GM18526 (cell line): Measurements from ENCODE around the gene TJP1.

Experiments
- POLR2A ChIP-seq: IDR thresholded peaks from 3 replicates; pipeline ENCODE4 v1.6.1; 2011; ENCODE audit not compliant: insufficient read length; ENCODE audit errors: extremely low read depth

The TJP1 gene

GRCh38 chr15:29820394-29821154 lies 1.7 kb downstream of the TJP1 start:
- TF ChIP-seq POLR2A: no peak

DNA sequence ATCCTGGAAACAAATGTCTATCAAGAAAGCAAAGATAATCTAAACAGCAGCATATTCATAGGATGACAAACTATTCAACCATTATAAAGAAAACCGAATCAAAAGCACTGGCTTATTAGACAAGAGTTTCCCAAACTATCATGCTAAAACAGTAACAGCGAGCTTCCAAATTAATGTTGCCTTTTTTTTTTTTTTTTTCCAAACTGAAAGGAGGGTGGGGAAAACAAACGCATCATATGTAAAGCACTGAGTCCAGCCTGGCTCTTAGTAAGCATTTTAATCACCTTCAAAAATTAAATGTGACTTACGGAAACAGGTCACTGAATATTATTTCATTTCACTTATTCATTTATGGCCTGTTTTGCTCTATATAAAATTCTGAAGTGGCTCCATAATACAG lies 2.3 kb downstream of the TJP1 start:
- TF ChIP-seq POLR2A: no peak

DNA sequence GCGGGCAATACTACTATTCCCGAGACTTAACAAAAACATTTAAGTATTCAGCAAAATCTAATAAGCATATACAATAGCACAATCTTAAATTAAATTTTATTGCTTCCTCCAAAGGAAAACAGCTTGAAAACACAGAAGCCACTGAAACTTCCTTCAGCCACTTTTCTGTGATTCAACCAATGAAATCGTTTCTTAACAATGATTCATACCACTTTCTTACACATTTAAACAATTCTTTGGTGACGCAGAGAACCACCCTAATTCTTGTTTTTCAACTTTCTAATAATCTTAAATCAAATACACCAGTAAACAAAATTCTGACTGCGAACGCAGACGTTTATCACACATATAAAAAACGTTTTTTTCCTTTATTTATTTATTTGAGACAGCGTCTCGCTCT lies 4.1 kb downstream of the TJP1 start:
- no peak for TF ChIP-seq POLR2A

- no peak for TF ChIP-seq POLR2A
Measured at GRCh38 chr15:29815000-29815710, 7.1 kb downstream of the TJP1 start.

DNA sequence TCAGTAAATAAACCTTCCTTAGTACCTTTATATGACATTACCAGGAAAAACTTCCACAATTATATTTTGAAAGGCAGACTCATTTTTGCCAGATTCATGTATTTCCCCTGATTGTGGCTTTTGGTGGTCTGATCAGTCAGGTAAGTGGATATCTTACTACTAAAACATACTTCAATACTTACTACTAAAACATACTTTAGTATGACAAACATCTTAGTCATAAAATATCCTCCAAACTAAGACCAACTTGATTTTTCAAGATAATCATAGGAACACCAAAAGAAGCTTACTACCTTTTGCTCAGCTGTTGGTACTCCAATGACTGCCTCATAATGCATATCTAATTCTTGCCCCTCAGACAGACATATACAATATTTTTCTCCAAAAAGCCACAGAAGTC lies 9.3 kb downstream of the TJP1 start:
- TF ChIP-seq POLR2A: no peak

- no peak for TF ChIP-seq POLR2A
Measured at GRCh38 chr15:29812384-29812694, 9.9 kb downstream of the TJP1 start.

GRCh38 chr15:29811691-29812383 lies 10.4 kb downstream of the TJP1 start:
- no peak for TF ChIP-seq POLR2A

DNA sequence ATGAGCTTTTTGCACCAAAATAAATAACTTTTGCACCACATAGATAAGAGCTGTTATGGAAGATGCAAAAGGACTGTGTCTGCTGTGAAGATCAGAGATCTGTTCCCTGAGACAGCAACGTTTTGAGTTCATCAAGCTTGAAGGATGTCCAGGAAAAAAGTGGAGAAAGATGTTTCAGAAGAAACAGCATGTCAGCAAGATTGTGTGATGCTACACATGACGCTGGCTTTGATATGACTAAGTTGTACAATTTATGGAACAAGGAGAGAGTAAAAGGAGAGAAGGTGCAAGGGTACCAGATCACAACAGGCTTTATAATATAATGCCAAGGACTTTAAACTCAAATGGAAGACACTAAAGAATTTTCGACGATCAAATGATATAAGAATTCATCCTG lies 16.6 kb downstream of the TJP1 start:
- TF ChIP-seq POLR2A: no peak

GRCh38 chr15:29805043-29805707 lies 17.1 kb downstream of the TJP1 start:
- TF ChIP-seq POLR2A: no peak

DNA sequence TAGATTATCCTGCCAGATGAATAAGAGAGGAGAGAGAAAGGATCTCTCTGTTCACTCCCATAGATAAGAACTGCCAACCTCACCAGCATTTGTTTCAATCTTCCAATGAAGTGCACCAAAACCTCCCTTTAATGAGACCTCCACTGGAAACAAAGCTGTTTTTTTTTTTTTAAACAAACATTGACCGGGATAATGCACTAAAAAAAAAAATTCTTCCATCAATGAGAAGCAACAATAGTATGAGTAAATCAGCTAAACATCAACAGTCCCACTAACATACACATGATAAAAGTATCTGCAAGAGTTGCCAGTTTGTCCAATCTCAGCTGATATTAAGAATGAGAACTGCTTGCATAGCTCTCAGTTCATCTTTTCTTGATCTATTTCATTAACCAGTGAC lies 19.9 kb downstream of the TJP1 start:
- TF ChIP-seq POLR2A: no peak

DNA sequence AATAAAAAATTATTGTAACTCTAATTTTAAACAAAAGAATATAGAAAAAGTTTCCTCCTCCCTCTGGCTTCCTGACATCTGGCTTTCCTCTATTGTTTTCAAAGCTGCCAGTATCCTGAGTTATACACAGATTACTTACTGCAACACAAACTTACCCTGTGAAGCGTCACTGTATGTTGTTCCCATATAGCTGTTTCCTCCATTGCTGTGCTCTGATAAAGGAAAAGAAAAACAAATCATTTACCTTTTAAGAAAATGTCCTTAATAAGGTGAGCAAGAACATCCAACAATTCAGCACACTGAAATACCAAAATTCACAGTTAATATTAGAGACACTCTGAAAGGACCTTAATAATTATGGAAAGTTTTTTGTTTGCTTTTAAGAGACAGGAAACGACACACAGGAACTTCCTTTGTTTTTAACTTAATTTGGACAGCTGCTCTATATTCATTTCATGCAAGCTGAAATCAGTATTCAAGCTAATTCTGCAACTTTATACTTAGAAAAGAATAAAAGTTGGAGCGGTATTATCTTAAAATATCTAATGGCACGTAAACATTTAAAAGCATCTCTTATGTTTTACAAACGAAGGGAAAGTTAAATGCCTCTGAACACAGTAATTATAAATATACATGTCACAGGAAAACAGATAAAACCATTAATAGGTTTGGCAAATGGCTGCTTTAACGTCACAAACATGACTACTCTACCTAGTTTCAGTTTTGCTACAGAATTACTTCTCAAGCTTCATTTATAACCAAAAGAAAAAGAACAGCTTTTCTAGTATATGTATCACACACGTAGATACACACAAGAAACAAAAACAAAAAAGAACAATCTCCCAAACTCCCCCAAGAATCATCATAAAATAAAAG lies 21.5 kb downstream of the TJP1 start:
- TF ChIP-seq POLR2A: no peak

DNA sequence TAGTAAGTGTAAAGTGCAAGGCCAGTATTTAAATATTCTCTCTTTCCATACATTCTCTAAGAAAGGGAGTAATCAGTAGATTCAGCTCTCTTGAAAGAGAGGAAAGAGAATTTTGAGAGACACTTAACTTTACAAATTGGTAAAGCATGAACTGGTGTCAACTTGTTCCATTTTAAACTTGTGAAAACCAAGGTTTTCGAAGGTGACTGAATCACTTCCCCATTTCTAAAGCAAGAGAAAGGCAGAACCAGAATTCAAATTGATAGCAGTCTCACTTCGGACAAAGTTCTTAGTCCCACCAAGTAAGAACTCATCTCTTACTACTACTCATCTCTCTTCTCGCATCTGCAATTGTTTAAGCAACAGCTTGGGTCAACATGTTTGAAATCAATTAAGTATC lies 22.4 kb downstream of the TJP1 start:
- TF ChIP-seq POLR2A: no peak

GRCh38 chr15:29795610-29796009 lies 26.7 kb downstream of the TJP1 start:
- no peak for TF ChIP-seq POLR2A

- TF ChIP-seq POLR2A: no peak
Measured at GRCh38 chr15:29792426-29793159, 29.7 kb downstream of the TJP1 start.
